ENCODE measurements around the gene LUZP2. TPM values are rescaled to one million over a fixed set of nuclear protein-coding genes. Genes with fewer than 3 reads are reported as not detected.

Gene LUZP2
- total RNA-seq, 2 donors from 2014 or later = 0.28 to 4.1 TPM

- intact Hi-C loops (cut with DNase I) = no loop called here
- no peaks in the 10 kb centered on the region for H3K36me3 ChIP-seq
- no peak overlapping the region for H3K27ac ChIP-seq
- TF ChIP-seq POLR2A (IDR thresholded peaks at IDR 0.05) (no peak), CTCF (IDR thresholded peaks at IDR 0.05) (no peak), POLR2AphosphoS5 (IDR thresholded peaks at IDR 0.05) (no peak)
- H3K4me1 ChIP-seq (replicated peaks) = no peaks in the 10 kb centered on the region
- DNase-seq (ENCODE audit: low spot score) = no peak
- 2% methylated on average over 1 of the region's 1 CpG for WGBS
- H3K27me3 ChIP-seq (replicated peaks; ENCODE audit: insufficient read depth) = no peaks in the 10 kb centered on the region
- H3K4me3 ChIP-seq = no peak overlapping the region
- no peaks in the 10 kb centered on the region for H3K9me3 ChIP-seq
Observed at GRCh38 chr11:25065746-25066145, 568.9 kb downstream of the LUZP2 start.

GRCh38 chr11:25066706-25067105 is 569.9 kb downstream of the LUZP2 start:
- Histone ChIP-seq H3K27me3 (replicated peaks; ENCODE audit: insufficient read depth) (no peaks in the 10 kb centered on the region), H3K9me3 (no peaks in the 10 kb centered on the region), H3K4me3 (no peak overlapping the region), H3K36me3 (no peaks in the 10 kb centered on the region), H3K27ac (no peak overlapping the region), H3K4me1 (replicated peaks) (no peaks in the 10 kb centered on the region)
- intact Hi-C loops (cut with DNase I) = no loop called here
- no peak for DNase-seq (ENCODE audit: low spot score)
- 59% methylated on average over 2 of the region's 2 CpGs for WGBS
- no peak for TF ChIP-seq CTCF (IDR thresholded peaks at IDR 0.05)

GRCh38 chr11:25068451-25068850 is 571.6 kb downstream of the LUZP2 start:
- WGBS = 38% methylated on average over 4 of the region's 4 CpGs
- no peaks in the 10 kb centered on the region for H3K9me3 ChIP-seq

GRCh38 chr11:25094085-25094802 is 597.4 kb downstream of the LUZP2 start:
- TF ChIP-seq POLR2AphosphoS5 (IDR thresholded peaks at IDR 0.05) (no peak), CTCF (IDR thresholded peaks at IDR 0.05) (no peak), POLR2A (IDR thresholded peaks at IDR 0.05) (no peak)
- H3K27me3 ChIP-seq (replicated peaks; ENCODE audit: insufficient read depth) = no peaks in the 10 kb centered on the region
- 76% methylated on average over 6 of the region's 6 CpGs for WGBS
- DNase-seq (ENCODE audit: low spot score) = no peak
- H3K27ac ChIP-seq = no peak overlapping the region
- intact Hi-C loops (cut with DNase I) = no loop called here
- H3K36me3 ChIP-seq = no peaks in the 10 kb centered on the region
- H3K4me3 ChIP-seq = no peak overlapping the region
- H3K4me1 ChIP-seq (replicated peaks) = no peaks in the 10 kb centered on the region
- no peaks in the 10 kb centered on the region for H3K9me3 ChIP-seq

More at GRCh38 chr11:25068451-25068850, 571.6 kb downstream of the LUZP2 start:
- Histone ChIP-seq H3K27ac (no peak overlapping the region), H3K36me3 (no peaks in the 10 kb centered on the region), H3K4me3 (no peak overlapping the region), H3K4me1 (replicated peaks) (no peaks in the 10 kb centered on the region), H3K27me3 (replicated peaks; ENCODE audit: insufficient read depth) (no peaks in the 10 kb centered on the region)
- DNase-seq (ENCODE audit: low spot score) = no peak
- TF ChIP-seq CTCF (IDR thresholded peaks at IDR 0.05) = no peak
- intact Hi-C loops (cut with DNase I) = no loop called here

- Histone ChIP-seq H3K9me3 (no peaks in the 10 kb centered on the region), H3K36me3 (no peaks in the 10 kb centered on the region), H3K4me1 (replicated peaks) (no peaks in the 10 kb centered on the region), H3K4me3 (no peak overlapping the region), H3K27me3 (replicated peaks; ENCODE audit: insufficient read depth) (no peaks in the 10 kb centered on the region), H3K27ac (no peak overlapping the region)
- TF ChIP-seq POLR2AphosphoS5 (IDR thresholded peaks at IDR 0.05) (no peak), POLR2A (IDR thresholded peaks at IDR 0.05) (no peak), CTCF (IDR thresholded peaks at IDR 0.05) (no peak)
- WGBS = 95% methylated on average over 3 of the region's 3 CpGs
- DNase-seq (ENCODE audit: low spot score) = no peak
- intact Hi-C loops (cut with DNase I) = no loop called here
Observed at GRCh38 chr11:25119416-25119815, 622.6 kb downstream of the LUZP2 start.
